Endometrial microvascular endothelial cells (primary cell): ENCODE data around the gene APP. TPM values are rescaled to one million over a fixed set of nuclear protein-coding genes. Genes with fewer than 3 reads are reported as not detected.

ENCODE experiments used
- in situ Hi-C: cut with HindIII; loops from 2 replicates; pipeline ENCODE4 v1.10.0; 2017; ENCODE audit warnings: low sequenced_read_pairs, low pct_unique_long_range_greater_than_20kb; ENCODE audit errors: inconsistent ontology term
- total RNA-seq: library from RNA; depleted of rRNA; stranded (reverse); fragments of >200 nt; gene quantifications from one replicate; pipeline ENCODE4 v1.2.3, GENCODE V29; 2015; ENCODE audit errors: inconsistent ontology term

The APP gene
- total RNA-seq, 1 donor from 2014 or later = 810 TPM

DNA sequence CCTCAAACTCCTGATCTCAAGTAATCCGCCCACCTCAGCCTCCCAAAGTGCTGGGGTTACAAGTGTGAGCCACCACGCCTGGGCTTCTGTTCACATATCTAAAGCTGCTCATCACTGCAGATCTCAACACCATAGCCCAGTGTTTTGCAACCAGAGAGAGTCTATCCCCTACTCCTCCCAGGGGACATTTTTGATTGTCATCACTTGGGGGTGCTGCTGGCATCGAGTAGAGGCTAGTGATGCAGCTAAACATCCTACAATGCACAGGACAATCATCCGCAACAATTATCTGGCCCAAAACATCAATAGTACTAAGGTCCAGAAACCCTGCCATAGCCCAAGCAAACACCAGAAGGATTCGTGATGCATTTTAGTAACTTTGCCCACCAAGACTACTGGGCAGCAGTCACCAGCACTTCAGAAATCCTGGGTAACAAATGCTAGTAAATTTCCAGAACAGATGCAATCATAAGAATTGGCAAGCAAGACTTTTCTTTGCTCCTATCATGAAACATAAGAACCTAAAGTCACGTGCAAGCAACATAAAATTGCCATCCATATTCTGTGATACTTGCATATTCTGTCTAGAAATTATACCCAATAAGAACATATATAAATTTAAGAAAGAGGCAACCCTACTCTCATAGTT, 159.2 kb downstream of the APP start:
- in situ Hi-C loops = no loop called here

DNA sequence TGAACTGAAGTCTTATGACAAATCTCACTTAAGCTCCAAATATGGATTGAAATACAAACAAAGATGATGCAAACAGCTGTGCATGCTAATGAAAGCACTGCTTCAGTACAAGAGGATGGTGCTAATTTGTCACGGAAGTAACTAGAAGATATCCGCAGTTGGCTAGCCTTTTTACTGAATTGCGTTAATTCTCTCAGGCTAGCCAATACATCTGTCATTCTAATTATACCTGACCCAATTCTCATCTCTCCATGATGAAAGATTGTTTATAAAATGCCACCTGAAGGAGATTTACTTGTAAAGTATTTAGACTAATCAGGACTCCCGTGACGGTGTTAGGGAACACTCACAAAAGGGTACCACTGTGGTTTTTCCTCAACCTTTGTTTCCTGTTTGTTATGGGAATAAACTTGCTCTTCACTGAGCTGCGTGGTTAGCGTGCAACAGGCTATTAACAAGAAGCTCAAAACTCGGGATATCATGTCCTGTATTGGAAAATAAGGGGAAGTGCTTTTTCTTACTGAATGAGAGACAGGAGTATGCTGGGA, 162.5 kb downstream of the APP start:
- in situ Hi-C loops = no loop called here

DNA sequence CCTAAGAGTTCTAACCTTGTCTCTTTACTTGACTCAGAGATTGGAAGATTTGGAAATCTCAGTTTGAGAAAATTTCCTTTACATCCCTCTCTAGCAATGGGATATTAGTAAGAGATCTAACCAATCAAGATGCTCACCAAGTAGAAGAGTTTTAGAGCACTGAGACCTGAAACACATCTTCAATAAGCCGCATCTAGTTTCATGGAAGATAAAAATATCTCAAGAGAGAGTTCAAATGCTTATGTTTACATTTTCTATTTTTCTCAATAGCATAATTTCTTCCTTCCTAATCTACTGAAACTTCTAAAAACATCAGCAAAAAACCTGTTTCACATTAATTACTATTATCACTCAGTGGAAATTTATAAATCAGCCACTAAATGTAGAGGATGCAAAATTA, 165.1 kb downstream of the APP start:
- in situ Hi-C loops = no loop called here

DNA sequence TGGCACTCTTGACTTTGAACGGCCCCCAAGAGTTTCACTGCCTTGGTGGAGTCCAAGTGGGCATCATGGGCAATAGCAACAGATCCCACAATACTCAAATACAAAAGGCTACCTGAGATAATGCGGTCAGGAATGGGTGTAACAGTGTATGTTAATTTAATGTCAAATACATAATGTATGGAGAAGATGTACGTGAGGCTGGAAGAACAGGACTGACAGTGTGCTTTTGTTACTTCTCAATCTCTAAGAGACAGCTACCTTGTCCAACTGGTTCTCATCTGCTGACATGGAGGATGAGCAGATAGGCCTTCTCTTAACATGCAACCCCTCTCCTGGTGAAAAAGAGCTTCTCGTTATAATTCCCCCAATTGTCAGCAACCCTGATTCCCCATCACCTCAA, 167.2 kb downstream of the APP start:
- in situ Hi-C loops = no loop called here

DNA sequence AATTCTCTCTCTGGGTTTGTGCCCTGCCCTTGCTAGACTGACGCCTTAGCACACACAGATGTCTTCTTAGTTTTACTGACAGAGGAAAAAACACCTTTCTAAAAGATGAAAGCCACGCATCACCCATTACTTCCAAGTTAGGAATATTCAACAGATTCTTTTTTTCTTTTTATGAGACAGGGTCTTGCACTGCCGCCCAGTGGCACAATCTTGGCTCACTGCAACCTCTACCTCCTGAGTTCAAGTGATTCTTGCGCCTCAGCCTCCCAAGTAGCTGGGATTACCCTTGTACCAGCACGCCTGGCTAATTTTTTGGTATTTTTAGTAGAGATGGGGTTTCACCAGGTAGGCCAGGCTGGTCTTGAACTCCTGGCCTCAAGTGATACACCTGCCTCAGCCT, 169.2 kb downstream of the APP start:
- in situ Hi-C loops = no loop called here

DNA sequence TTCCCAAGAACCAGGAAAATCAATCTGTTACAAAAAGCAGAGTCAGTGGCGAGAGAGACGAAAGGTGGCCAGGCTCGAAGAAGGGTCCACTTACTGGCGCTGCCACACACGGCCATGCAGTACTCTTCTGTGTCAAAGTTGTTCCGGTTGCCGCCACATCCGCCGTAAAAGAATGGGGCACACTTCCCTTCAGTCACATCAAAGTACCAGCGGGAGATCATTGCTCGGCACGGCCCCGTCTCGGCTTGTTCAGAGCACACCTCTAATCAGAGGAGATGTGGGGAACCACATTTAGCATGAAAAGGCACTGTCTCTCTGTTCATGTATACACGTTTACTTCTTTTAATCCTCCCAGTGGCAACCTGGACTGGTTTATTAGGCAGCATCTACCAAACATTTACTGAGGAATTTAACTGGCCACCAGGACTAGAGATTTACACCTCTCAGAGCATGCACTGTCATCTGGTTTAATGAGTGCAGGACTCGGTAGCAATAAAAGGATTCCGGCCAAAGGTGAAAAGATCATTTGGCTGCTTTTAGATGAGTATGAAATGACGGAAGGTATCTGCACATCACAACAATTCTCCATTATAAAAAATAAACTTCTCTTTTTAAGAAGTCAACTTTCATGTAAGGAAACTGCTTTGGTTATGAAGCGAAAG, 170.5 kb downstream of the APP start:
- in situ Hi-C loops = no loop called here

DNA sequence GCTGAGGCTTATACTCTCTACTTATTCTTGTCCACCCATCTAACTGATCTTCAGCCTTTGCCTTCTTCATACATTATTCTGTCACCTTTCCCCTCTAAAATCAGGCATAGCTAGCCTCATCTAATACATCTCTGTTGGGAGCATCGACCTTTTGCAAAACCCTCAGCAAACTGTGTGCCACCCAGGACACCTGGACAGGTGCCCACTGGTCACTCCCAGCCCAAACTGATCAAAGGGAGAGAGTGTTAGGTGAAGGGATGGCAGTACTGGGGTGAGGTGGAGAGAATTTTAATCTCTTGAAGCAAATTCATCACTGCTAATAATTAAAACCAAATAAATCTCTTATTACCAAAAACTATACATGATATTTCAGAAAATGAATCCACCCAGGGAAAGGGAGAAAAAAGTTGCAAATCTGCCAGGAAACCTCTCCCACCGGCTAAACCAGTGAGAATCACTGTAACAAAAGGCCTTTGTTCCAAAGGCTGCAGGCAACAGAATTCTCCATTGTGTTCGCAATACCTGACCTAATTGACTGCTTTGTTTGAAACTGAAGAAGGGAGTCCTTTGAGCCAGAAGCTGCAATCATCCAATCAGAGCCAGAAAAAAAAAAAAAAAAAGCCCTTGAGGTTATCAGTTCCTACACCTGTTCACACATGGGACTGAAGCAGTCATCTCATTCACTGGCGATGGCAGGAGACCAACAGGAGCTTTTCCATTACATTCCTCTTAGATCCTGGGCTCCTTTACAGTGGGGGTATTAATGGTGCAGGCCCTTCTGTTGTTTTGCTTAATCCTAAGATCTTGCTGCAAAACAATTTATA, 172.6 kb downstream of the APP start:
- in situ Hi-C loops = no loop called here

DNA sequence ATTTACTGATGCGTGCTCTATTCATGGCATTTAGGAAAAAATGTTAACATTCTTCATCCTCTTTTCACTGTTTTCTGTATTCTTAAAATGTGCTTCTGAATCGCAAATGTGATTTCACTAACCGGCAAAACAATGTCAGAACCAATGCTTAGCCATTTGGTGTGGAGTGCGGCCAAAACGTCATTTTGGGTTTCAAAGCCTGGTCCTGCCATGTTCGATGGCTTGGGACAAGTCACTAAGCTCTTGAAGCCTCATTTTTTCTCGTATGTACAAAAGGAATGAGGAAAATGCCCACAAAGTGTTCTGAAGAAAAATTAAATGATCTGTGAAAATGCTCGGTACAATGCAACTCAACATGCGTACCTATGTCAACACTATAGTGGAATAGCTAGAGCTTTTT, 175.3 kb downstream of the APP start:
- in situ Hi-C loops = no loop called here

DNA sequence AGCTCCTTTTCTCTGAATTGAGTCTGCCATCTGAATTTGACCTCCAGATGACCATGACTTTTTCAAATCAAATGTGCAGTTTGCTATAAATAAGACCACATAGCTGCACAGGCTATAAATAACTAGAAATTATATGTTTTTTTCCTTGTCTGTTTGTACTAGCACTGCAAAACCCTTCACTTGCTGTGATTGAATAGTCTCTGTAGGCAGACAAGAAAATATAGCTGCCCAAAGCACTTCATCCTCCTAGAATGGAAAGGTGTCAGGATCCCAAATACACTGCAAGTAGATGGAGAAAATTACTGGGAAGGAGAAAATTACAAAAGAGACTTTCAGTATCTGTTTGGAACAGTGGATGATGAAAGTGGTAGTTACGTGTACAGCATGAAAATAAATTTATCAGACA, 175.8 kb downstream of the APP start:
- in situ Hi-C loops = no loop called here

DNA sequence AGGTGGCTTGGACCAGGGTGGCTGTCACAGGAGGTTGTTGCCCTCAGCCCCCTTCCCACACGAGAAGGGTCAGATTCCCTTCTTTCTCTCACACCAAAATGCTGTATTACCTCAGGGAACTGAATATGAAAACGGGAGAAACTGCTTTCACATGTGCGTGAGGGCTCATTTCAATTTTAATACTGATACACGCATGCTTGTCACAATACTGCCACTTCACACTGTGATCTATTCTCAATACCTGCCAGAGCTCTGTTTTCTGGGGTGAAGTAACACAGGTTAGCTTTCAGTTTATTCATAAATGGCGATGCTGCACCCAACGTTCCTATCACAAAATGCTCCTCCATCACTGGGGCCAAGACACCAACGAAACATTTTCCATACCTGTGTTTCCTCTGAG, 181.8 kb downstream of the APP start:
- in situ Hi-C loops = no loop called here

DNA sequence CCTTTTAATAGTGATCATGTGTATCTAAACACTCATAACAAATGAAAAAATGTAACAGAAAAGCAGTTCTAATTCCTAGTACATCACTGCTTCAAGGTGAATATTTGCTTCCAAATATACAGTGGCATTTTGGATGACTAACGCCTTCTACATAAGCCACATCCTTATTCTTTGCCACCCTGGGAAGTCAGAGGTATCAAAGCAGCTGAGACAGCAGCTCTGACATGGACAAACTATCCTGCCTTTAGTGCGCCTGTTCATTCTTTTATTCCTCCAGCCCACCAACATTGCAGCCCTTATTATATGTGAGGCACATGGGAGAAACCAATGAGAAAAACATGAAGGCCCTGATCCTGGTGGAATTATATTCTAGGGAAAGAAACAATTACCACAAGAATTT, 183.0 kb downstream of the APP start:
- in situ Hi-C loops = no loop called here

DNA sequence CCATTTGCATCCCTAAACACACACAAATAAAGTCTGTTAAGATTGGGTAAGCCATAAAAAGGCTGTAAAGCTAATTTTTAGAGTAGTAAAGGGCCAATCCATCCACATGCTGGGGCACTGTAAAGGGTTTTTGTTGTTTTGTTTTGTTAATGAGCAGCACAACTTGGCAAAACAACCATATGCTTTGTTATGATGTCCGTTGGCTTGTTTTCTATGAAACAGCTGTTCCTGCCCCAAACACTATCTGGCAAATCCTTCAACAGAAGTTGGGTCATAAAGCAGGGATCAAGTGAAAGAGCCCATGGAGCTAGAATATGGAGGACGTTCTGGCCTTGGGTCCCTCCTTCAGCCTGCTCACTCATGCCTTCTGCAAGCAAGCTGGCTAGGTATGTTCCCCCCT, 183.6 kb downstream of the APP start:
- in situ Hi-C loops = no loop called here

DNA sequence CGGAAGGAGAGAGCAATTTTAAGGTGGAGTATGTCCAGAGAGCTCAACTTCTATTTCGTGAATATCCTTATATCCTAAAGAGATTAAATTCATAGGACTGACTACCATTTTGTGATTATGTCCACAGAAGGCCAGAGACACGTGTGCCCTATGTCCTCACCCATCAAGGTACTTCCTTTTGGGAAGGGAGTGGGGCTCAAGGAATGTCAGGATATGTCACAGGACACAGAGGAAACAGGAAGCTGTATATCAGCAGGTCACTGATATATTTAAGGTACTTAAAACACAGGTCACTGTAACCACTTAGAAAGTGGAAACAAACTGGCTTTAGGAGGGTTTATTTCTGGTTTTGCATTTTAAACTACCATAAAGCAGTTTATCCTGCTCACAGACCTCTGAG, 184.6 kb downstream of the APP start:
- in situ Hi-C loops = no loop called here

DNA sequence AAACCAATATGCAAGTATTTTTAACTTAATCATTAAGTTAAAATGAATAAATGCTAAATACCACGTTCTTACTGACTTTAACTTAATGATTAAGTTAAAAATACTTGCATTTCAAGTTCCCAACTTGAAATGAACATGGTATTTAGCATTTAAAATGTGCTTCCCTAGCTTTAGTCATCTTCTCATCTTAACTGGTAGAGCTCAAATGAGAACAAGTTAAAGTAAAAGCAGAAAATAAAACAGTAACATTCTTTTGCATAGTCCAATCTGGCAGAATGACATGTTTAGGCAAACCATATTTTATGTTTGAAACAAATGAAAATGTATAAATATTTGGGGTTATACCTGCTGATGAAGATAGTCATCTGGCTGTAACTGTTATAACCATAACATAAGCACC, 186.0 kb downstream of the APP start:
- in situ Hi-C loops = no loop called here

DNA sequence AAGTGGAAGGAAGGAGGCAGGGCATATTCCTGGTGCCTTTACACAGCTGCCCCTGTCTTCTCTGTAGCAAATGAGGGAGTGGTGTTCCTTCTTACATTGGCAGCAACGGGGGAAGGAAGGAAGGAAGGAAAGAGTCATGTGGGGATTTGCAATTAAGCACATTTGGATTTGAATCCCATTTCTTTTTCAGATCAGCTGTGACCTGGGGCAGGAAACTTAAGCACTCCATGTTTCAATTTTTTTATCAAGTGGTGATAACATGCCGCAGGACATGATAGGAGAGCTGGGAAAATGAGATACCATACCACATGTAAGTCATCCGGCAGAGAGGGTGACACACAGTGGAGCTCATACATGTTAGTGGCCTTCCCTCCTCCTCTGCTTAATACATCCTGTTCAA, 186.8 kb downstream of the APP start:
- in situ Hi-C loops = no loop called here

DNA sequence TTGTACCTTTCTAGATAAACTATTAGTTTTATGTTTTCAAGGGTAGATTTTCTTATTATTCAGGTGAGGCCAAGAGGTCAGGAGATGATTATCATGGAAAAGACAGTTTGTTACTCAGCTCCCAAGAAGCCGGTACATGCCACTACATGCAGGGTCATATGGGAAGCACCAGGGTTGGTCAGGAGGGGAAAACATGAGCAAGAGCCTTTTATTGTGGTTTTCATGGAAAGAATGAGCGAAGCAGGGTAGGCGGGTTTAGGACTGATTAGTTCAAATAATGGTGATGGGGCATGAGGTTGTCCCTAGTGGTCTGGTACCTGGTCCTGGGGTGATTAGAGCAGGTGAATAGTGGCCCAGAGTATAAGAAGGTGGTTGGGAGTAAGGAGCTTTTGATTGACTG, 189.9 kb downstream of the APP start:
- in situ Hi-C loops = no loop called here

DNA sequence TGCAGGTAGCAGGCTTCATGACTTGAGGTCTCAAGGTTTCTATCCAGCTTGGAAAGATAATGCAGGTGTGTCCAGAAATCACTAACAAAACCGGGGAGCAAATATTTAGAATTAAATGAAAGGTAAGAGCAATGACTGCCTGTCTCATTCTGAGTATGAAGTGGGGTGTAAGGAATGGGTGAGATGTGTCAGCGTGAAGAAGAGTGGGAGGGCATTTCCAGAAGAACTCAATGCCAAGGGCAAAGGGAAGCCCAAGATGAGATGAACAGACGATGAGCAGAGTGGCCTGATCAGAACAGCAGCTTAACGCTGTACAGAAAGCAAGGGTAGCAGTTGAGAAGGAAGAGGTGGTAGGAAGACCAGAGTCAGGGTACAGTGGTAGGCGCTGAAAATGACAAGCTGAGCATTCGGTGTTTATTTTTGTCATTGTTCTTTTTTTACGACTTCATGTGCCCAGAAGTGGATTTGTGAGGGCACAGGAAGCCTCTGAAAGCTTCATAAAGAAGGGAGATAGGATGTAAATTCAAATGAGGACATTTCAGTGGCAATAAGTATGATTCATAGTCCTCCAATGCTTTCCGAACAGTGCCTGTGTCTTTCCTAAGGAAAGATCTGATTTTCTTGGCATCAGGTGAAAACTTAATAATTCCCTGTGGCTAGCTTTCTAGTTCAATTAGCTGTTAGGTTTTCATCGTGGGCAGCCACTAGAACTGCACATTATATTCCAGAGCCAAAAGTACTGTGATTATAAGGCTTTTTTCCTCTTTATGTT, 190.5 kb downstream of the APP start:
- in situ Hi-C loops = no loop called here

DNA sequence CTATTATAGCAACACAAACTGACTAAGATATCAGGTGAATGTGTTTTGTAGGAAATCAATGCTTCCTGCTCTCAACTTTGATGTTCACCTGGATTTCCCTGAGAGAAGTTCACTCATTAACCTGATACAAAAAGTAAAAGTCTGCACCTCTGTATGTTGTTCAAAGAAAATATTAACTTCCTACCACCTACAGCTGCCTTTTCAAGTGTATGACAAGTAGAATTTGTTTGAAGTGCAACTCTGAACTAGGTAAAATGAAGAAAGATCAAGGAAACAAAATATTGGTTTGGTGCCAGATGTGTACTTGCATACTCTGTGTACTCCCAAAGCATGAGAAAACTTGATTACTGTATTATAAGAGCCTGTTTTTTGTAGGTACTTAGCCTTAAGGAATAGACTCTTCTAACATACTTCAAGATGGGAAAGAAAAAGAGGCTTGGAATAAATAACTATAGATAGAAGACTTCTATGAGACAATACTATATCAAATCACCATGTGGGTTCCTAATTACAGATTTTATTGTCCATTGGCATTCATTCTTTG, 193.4 kb downstream of the APP start:
- in situ Hi-C loops = no loop called here

DNA sequence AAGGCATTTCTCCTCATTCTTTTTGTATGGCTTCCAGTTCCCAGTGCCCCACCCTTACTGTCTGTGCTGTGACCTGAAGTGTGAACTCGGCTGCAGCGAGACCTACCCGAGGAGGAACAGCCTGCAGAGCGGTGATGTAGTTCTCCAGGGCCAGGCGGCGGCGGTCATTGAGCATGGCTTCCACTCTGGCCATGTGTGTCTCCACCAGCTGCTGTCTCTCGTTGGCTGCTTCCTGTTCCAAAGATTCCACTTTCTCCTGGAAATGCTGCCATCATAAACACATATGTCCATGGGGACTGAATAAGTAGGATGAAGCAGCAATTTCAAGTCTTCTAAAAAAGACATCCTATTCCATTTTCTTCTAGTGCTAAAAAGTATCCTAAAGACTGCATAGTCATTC, 195.6 kb downstream of the APP start:
- in situ Hi-C loops = no loop called here
